Keratinocyte (primary cell): ENCODE data around the gene PPM1H. TPM values are rescaled to one million over a fixed set of nuclear protein-coding genes. Genes with fewer than 3 reads are reported as not detected.

Experiments
- DNase-seq: peaks from one replicate; pipeline ENCODE4 v3.0.0-alpha.2; 2011; ENCODE audit warnings: low read depth, missing footprints, low spot score
- FAIRE-seq: peaks from 2 replicates; lab custom pipeline; 2011; peaks lifted over from hg19 to GRCh38; lab: Jason Lieb, UNC
- H2AFZ ChIP-seq: 2 replicates; pipeline ENCODE4 v1.6.0; 2012; ENCODE audit warnings: low read length, control low read depth, inconsistent platforms; ENCODE audit not compliant: control insufficient read depth
- H3K27ac ChIP-seq: 2 replicates; pipeline ENCODE4 v1.5.1; 2011; ENCODE audit warnings: low read length; ENCODE audit not compliant: control insufficient read depth, insufficient read depth
- H3K27me3 ChIP-seq: 3 replicates; pipeline ENCODE4 v1.6.0; 2011; ENCODE audit warnings: low read length; ENCODE audit not compliant: control insufficient read depth, insufficient read depth; ENCODE audit errors: extremely low read depth
- H3K36me3 ChIP-seq, 2 experiments: 2 replicates in 1 of 2; 3 replicates in 1 of 2; pipeline ENCODE4 v1.5.1; 2011; ENCODE audit warnings: low read length in 2 of 2, mild to moderate bottlenecking in 1 of 2; ENCODE audit not compliant: control insufficient read depth in 2 of 2, insufficient read depth in 2 of 2; ENCODE audit errors: extremely low read depth in 1 of 2
- H3K4me1 ChIP-seq: 3 replicates; pipeline ENCODE4 v1.5.1; 2011; ENCODE audit warnings: low read length; ENCODE audit not compliant: control insufficient read depth, insufficient read depth; ENCODE audit errors: extremely low read depth
- H3K4me2 ChIP-seq: 3 replicates; pipeline ENCODE4 v1.6.0; 2011; ENCODE audit warnings: low read depth, low read length; ENCODE audit not compliant: control insufficient read depth, insufficient read depth; ENCODE audit errors: extremely low read depth
- H3K4me3 ChIP-seq, 3 experiments: fragments of 200-600 bp in 1 of 3; sonication (generic) in 1 of 3; 2 replicates in 2 of 3; 3 replicates in 1 of 3; pipeline ENCODE4 v1.5.1; 2011 to 2016; ENCODE audit warnings: low read length in 3 of 3, mild to moderate bottlenecking in 3 of 3, control low read depth in 2 of 3, inconsistent platforms in 1 of 3, low read depth in 1 of 3, mixed read lengths in 1 of 3, mixed run types in 1 of 3, moderate library complexity in 1 of 3; ENCODE audit not compliant: control insufficient read depth in 2 of 3, insufficient read depth in 2 of 3; ENCODE audit errors: extremely low read depth in 1 of 3
- H3K79me2 ChIP-seq: 2 replicates; pipeline ENCODE4 v1.6.0; 2012; ENCODE audit warnings: low read length; ENCODE audit not compliant: control insufficient read depth, insufficient read depth
- H3K9ac ChIP-seq: 3 replicates; pipeline ENCODE4 v1.6.0; 2011; ENCODE audit warnings: low read length; ENCODE audit not compliant: control insufficient read depth, insufficient read depth; ENCODE audit errors: extremely low read depth
- H3K9me1 ChIP-seq: 3 replicates; pipeline ENCODE4 v1.6.0; 2011; ENCODE audit warnings: low read length; ENCODE audit not compliant: control insufficient read depth, insufficient read depth; ENCODE audit errors: extremely low read depth
- H3K9me3 ChIP-seq: 2 replicates; pipeline ENCODE4 v1.5.1; 2012; ENCODE audit warnings: low read depth, low read length; ENCODE audit not compliant: control insufficient read depth
- H4K20me1 ChIP-seq: 3 replicates; pipeline ENCODE4 v1.6.0; 2011; ENCODE audit warnings: low read length; ENCODE audit not compliant: control insufficient read depth, insufficient read depth; ENCODE audit errors: extremely low read depth
- CTCF ChIP-seq, 3 experiments: IDR thresholded peaks in 1 of 3; conservative IDR thresholded peaks in 1 of 3; optimal IDR thresholded peaks in 1 of 3; 2 replicates in 2 of 3; 3 replicates in 1 of 3; pipeline versions ENCODE3 to v1.5.1; 2011; ENCODE audit warnings: low read length in 3 of 3, mild to moderate bottlenecking in 3 of 3, moderate library complexity in 2 of 3, control low read depth in 1 of 3, inconsistent platforms in 1 of 3; ENCODE audit not compliant: insufficient read depth in 2 of 3; ENCODE audit errors: extremely low read depth in 1 of 3
- EZH2 ChIP-seq: IDR thresholded peaks from one replicate; pipeline ENCODE4 v1.6.1; 2012; ENCODE audit warnings: inconsistent platforms, mild to moderate bottlenecking, low read length, moderate library complexity
- dilution Hi-C: fragments of 300-500 bp; cut with MboI; formaldehyde crosslinking; loops from one replicate; pipeline ENCODE4 v1.7.0; 2020; ENCODE audit warnings: low sequenced_read_pairs; ENCODE audit not compliant: extremely low pct_ligation_motif_present
- polyA plus RNA-seq, 5 experiments: library from polyadenylated mRNA; depleted of rRNA in 3 of 5; stranded (reverse) in 3 of 5; stranded (forward) in 1 of 5; unstranded in 1 of 5; fragments of >200 nt; gene quantifications; 1 replicate in 1 of 5; 2 replicates in 3 of 5; 3 replicates in 1 of 5; pipeline versions ENCODE4 v1.2.1 to v1.2.3, GENCODE V29; 2011 to 2012; ENCODE audit warnings: missing spikeins in 2 of 5, low read depth in 1 of 5, low replicate concordance in 1 of 5

PPM1H gene
- polyA plus RNA-seq, 1 donor (not counting 4 experiments of a cell fraction or from before 2014, with no cell fraction given), result 0.09 TPM

- Histone ChIP-seq H3K27ac (no peak overlapping the region), H3K4me3 (no peak overlapping the region), H4K20me1 (no peaks in the 10 kb centered on the region), H3K27me3 (no peaks in the 10 kb centered on the region), H3K36me3 (no peaks in the 10 kb centered on the region), H3K79me2 (no peaks in the 10 kb centered on the region), H3K4me2 (no peak overlapping the region), H3K9ac (no peak overlapping the region), H3K4me1 (no peaks in the 10 kb centered on the region), H2AFZ (no peak overlapping the region), H3K9me3 (no peaks in the 10 kb centered on the region), H3K9me1 (no peaks in the 10 kb centered on the region)
- FAIRE-seq, result no peak
- TF ChIP-seq EZH2 (no peak), CTCF (optimal IDR thresholded peaks at IDR 0.05 in 1 of 3, IDR thresholded peaks at IDR 0.05 in 1 of 3, conservative IDR thresholded peaks at IDR 0.05 in 1 of 3; ENCODE audit: extremely low read depth in 1 of 3, insufficient read depth in 2 of 3, low read length in 3 of 3) (no peak)
- dilution Hi-C loops, result no loop called here
- no peak for DNase-seq
Observed at GRCh38 chr12:62846491-62846890, 88.5 kb downstream of the PPM1H start.

DNA sequence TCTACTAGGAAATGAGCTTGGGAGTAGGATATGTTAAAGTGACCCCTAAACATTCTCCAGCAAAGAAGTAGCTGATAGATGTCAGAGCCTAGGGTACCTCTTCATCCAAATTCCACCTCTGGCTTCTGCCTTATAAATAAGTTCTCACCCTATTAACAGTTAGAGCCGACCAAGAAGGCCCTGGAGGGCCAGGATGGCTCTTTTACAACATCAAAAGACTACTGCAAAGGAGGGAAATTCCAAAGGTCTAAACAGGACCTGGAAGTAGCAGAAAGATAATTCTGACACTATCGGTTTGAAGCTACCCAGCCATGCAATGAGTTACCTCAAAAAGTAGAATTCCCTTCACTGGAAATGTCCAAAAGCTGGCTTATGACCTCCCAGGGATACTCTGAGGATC is 90.0 kb downstream of the PPM1H start:
- Histone ChIP-seq H3K4me3 (no peak overlapping the region), H3K9me1 (no peaks in the 10 kb centered on the region), H3K9ac (no peak overlapping the region), H3K79me2 (no peaks in the 10 kb centered on the region), H3K4me2 (no peak overlapping the region), H4K20me1 (no peaks in the 10 kb centered on the region), H2AFZ (no peak overlapping the region), H3K4me1 (no peaks in the 10 kb centered on the region), H3K27ac (no peak overlapping the region), H3K9me3 (no peaks in the 10 kb centered on the region), H3K27me3 (no peaks in the 10 kb centered on the region), H3K36me3 (no peaks in the 10 kb centered on the region)
- no peak for FAIRE-seq
- dilution Hi-C loops, result no loop called here
- DNase-seq, result no peak
- no peak for TF ChIP-seq CTCF (optimal IDR thresholded peaks at IDR 0.05 in 1 of 3, IDR thresholded peaks at IDR 0.05 in 1 of 3, conservative IDR thresholded peaks at IDR 0.05 in 1 of 3; ENCODE audit: extremely low read depth in 1 of 3, insufficient read depth in 2 of 3, low read length in 3 of 3)
